ENCODE data around the gene IKZF1.

Gene IKZF1

DNA sequence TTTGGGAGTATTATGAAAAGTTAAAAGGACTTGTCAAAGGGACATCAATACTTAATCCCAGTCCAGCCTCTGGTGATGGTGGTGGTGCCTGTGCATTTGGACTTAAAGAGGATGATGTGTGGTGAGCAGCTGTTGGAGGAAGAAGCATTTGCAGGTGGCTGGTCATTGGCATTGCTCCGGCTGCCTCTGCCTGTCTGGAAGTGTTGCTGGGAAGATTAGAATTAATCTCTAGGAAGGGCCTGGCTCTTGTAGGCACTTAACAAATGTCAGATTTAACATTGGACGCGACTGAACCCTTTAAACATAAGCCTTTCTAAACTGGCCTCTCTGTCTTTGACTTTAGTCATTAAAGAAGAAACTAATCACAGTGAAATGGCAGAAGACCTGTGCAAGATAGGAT lies 86.9 kb downstream of the IKZF1 start:
- TF ChIP-seq CTCF (conservative IDR thresholded peaks at IDR 0.05; ENCODE audit: low read length) (no peak), EZH2phosphoT487 (IDR thresholded peaks at IDR 0.05; ENCODE audit: borderline replicate concordance) (no peak)
- H3K4me2 ChIP-seq (ENCODE audit: low read depth, low read length, poor library complexity, severe bottlenecking): no peak overlapping the region
- no peaks in the 10 kb centered on the region for H3K9me2 ChIP-seq (replicated peaks; ENCODE audit: low read depth, low read length)
- no peak overlapping the region for H3K9ac ChIP-seq (ENCODE audit: low read depth, low read length, poor library complexity, severe bottlenecking)
- H2AFZ ChIP-seq (ENCODE audit: low read length): no peak overlapping the region
- H3K27me3 ChIP-seq (ENCODE audit: insufficient read depth, low read length, poor library complexity, severe bottlenecking): no peaks in the 10 kb centered on the region
- H3F3A ChIP-seq (ENCODE audit: low read depth): no peaks in the 10 kb centered on the region
- H3K79me2 ChIP-seq (ENCODE audit: insufficient read depth, low read length): no peaks in the 10 kb centered on the region
- peaks cover 84% of the 10 kb centered on the region for H3K36me3 ChIP-seq (ENCODE audit: insufficient read depth, low read length)
- H3K9me3 ChIP-seq (ENCODE audit: insufficient read depth, low read depth, low read length): no peaks in the 10 kb centered on the region
- H3K4me1 ChIP-seq (ENCODE audit: insufficient read depth, low read length, poor library complexity, severe bottlenecking): peaks cover 9% of the 10 kb centered on the region
- H3K4me3 ChIP-seq (ENCODE audit: low read length, poor library complexity, severe bottlenecking): no peak overlapping the region
- H4K20me1 ChIP-seq (ENCODE audit: insufficient read depth, low read length, poor library complexity, severe bottlenecking): peaks cover under 1% of the 10 kb centered on the region

GRCh38 chr7:50393076-50393475 lies 88.6 kb downstream of the IKZF1 start:
- Histone ChIP-seq H3K79me2 (ENCODE audit: insufficient read depth, low read length) (no peaks in the 10 kb centered on the region), H4K20me1 (ENCODE audit: insufficient read depth, low read length, poor library complexity, severe bottlenecking) (peaks cover 12% of the 10 kb centered on the region), H3K9me3 (ENCODE audit: insufficient read depth, low read depth, low read length) (no peaks in the 10 kb centered on the region), H3K9ac (ENCODE audit: low read depth, low read length, poor library complexity, severe bottlenecking) (no peak overlapping the region), H3K27me3 (ENCODE audit: insufficient read depth, low read length, poor library complexity, severe bottlenecking) (no peaks in the 10 kb centered on the region), H3K9me2 (replicated peaks; ENCODE audit: low read depth, low read length) (no peaks in the 10 kb centered on the region), H3K4me1 (ENCODE audit: insufficient read depth, low read length, poor library complexity, severe bottlenecking) (peaks cover 15% of the 10 kb centered on the region), H3K4me2 (ENCODE audit: low read depth, low read length, poor library complexity, severe bottlenecking) (no peak overlapping the region), H3K4me3 (ENCODE audit: low read length, poor library complexity, severe bottlenecking) (no peak overlapping the region), H3K36me3 (ENCODE audit: insufficient read depth, low read length) (peaks cover 82% of the 10 kb centered on the region), H2AFZ (ENCODE audit: low read length) (no peak overlapping the region), H3F3A (ENCODE audit: low read depth) (no peaks in the 10 kb centered on the region)
- TF ChIP-seq EZH2phosphoT487 (IDR thresholded peaks at IDR 0.05; ENCODE audit: borderline replicate concordance) (no peak), CTCF (conservative IDR thresholded peaks at IDR 0.05; ENCODE audit: low read length) (no peak)

DNA sequence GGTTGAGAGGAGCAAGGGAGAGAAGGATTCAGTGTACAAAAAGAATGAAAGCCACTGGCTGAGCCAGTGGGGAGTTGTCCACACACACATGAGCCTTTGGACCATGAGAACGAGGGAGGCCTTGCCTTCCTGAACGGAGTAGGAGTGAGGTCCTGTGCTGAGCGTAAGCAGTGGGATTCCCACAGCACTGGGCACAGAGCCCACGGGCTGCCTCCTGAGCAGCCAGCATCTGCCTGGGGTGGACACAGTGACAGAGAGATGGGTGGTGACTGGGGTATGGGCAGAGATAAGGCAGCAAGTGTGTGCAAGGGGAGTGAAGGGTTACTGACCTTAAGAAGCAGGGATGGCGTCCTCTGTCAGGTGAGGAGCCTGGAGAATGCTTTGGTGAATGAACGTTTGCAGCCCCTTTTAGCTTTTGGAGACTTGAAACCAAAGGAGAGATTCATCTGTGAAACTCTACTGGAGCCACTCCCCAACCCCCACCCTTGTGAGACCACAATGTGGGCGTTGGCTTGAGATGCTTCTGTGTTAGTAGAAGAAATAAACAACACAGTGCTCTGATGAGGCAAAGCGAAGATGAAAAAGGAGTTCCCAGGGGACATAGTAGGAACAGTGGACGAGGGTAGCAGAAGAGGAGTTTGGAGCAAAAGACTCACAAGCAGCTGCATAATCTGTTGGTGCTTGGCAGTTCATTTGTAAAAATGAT lies 89.2 kb downstream of the IKZF1 start:
- Histone ChIP-seq H3K79me2 (ENCODE audit: insufficient read depth, low read length) (no peaks in the 10 kb centered on the region), H3K9me2 (replicated peaks; ENCODE audit: low read depth, low read length) (no peaks in the 10 kb centered on the region), H3K9me3 (ENCODE audit: insufficient read depth, low read depth, low read length) (no peaks in the 10 kb centered on the region), H4K20me1 (ENCODE audit: insufficient read depth, low read length, poor library complexity, severe bottlenecking) (peaks cover 12% of the 10 kb centered on the region), H3K4me1 (ENCODE audit: insufficient read depth, low read length, poor library complexity, severe bottlenecking) (peaks cover 15% of the 10 kb centered on the region), H3K27me3 (ENCODE audit: insufficient read depth, low read length, poor library complexity, severe bottlenecking) (no peaks in the 10 kb centered on the region), H2AFZ (ENCODE audit: low read length) (no peak overlapping the region), H3F3A (ENCODE audit: low read depth) (no peaks in the 10 kb centered on the region), H3K9ac (ENCODE audit: low read depth, low read length, poor library complexity, severe bottlenecking) (no peak overlapping the region), H3K4me2 (ENCODE audit: low read depth, low read length, poor library complexity, severe bottlenecking) (no peak overlapping the region), H3K4me3 (ENCODE audit: low read length, poor library complexity, severe bottlenecking) (no peak overlapping the region), H3K36me3 (ENCODE audit: insufficient read depth, low read length) (peaks cover 82% of the 10 kb centered on the region)
- TF ChIP-seq EZH2phosphoT487 (IDR thresholded peaks at IDR 0.05; ENCODE audit: borderline replicate concordance) (no peak), CTCF (conservative IDR thresholded peaks at IDR 0.05; ENCODE audit: low read length) (no peak)

Measured in Loucy (cell line).